Activated CD4-positive, alpha-beta T cell treated with anti-CD3 and anti-CD28 coated beads, Interleukin-2, Interleukin-4, amounts not matched to agents 100 ng/mL and 50 ng/mL, durations not matched to agents 16 hours and 8 hours (primary cell): ENCODE measurements around the gene ANKRD65.
"Not testable (repeated sequence)": the region's sequence is repeated elsewhere in the genome, so short reads cannot be mapped to it uniquely, and the experiment has no call there.

ENCODE experiments used
- DNase-seq: peaks from one replicate; pipeline ENCODE4 v3.0.0-alpha.2; 2020; ENCODE audit warnings: low spot score

ANKRD65 gene

DNA sequence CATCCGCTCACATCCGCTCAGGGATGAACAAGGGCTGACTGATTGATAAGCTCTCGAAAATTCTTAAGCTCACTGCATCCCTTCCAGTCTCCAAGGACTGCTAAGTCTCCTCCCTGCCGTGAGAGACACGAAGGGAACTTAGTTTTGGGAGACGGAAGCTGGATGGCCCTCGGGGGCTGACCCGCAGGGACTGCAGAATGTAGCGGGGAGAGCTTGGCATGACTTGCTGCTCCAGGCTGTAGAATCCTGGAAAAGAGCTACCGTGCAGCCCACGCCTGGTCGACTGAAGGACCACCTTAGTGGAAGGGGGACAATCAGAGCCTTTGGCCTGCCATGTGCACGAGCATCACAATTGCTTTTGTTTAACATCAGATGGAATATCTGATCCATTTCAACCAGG, 5.3 kb downstream of the ANKRD65 start:
- DNase-seq, result no peak

DNA sequence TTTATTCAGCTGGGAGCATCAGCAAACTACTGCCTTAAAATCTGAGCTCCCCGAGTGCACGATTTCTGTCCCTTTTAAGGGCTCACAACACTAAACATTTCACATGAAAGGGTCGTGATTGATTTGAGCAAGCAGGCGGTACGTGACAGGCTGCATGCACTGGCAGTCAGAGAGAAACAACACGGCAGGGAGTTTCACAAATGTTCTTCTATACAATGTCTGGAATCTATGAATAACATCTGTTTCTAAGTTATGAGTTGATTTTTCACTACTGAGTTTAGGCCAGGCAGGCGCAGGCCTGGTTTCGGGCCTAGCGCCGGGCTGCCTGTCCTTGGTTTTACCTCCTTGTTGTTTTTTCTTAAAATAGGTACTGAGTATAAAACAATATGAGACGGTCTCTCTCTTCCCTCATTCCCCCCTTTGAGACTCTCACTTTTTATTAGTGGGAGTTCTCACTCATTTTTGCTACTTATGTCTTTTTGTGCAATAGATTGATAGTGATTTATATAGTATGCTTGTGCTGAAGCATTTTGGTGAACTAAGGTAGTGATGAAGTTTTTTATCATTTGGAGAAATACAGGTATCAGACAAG, 8.7 kb downstream of the ANKRD65 start:
- not testable (repeated sequence) for DNase-seq

DNA sequence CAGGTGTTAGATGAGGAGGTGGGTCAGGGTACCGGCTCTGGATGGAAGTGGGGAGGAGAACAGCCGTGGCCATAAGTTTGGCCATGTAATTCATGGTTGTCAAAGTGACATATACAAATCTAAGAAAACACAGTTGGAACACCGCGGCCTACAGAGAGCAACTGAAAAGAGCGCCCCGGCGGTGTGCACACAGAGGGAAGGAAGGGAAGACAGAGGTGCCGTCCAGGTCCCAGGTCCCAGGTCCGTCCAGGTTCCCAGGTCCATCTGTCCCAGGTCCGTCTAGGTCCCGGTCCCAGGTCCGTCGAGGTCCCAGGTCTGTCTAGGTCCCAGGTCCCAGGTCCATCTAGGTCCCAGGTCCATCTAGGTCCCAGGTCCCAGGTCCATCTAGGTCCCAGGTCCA, 9.4 kb downstream of the ANKRD65 start:
- no peak for DNase-seq

DNA sequence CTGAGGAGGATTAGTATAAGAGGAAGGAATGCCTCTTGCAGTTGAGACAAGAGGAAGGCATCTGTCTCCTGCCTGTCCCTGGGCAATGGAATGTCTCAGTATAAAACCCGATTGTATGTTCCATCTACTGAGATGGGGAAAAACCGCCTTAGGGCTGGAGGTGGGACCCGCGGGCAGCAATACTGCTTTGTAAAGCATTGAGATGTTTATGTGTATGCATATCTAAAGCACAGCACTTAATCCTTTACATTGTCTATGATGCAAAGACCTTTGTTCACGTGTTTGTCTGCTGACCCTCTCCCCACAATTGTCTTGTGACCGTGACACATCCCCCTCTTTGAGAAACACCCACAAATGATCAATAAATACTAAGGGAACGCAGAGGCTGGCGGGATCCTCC, 10.8 kb downstream of the ANKRD65 start:
- not testable (repeated sequence) for DNase-seq

DNA sequence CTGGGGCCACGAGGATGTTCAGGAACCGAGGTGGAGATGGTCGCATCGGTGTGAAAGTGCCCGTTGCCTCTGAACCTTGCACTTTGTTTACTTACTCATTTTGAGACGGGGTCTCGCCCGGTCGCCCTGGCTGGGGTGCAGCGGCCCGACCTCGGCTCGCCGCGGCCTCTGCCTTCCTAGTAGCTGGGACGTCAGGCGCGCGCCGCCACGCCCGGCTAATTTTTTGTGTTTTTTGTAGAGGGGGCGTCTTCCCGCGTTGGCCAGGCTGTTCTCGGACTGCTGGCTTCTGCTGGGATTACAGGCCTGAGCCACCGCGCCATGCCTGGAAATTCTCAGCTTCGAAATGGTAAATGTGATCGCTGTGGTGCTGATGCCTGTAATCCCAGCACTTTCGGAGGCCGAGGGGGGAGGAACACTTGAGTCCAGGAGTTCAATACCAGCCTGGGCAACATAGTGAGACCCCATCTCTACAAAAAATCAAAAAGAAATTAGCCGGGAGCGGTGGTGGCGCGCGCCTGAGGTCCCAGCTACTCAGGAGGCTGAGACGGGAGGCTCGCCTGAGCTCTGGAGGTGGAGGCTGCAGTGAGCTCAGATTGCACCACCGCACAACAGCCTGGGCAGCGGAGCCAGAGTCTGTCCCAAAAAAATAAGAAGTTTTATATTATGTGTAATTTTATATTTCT, 13.3 kb downstream of the ANKRD65 start:
- no peak for DNase-seq

DNA sequence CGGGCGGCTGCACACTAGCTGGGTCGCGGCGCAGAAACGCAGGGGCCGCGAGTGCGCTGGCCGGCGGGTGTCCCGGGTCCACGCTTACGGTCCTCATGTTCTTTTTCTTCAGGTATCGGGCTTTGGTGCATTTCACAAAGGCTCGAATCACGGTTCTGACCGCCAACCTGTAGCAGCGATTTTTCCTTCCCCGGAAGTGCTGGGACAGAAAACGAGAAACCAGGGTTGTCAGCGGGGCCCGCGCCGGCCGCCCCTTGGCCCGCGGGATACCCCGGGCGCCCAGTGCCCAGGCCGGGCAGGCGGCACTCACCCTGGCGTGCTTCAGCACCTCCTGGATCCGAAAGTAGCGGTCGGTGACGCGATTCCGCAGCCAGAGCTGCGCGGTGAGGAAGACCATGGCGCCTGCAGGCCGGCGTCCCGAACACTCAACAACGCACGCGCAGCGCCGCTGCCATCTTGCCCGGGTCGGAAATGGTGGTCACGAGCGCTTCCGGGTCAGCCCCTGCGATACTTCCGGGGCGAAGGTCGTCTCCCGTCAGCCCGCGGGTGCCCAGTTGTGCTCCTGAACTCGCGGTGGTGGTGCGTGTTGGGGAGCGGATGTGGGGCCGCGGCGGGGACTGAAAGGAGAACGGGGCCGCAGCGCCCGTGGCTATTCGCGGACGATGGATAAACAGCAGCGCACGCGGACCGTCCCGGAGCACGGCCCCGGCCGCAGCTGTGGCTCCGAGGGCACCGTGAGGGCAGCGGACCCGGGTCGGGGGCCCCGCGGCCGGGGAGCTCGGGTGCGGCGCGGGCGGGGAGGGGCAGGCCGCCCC, 14.0 kb downstream of the ANKRD65 start, which contains the start of gene MRPL20:
MRPL20 (minus strand) TSS at position 473 of the 815 bp plus-strand sequence; CDS start at position 397, 76 bp downstream.
- peak; percentile 97 for DNase-seq

DNA sequence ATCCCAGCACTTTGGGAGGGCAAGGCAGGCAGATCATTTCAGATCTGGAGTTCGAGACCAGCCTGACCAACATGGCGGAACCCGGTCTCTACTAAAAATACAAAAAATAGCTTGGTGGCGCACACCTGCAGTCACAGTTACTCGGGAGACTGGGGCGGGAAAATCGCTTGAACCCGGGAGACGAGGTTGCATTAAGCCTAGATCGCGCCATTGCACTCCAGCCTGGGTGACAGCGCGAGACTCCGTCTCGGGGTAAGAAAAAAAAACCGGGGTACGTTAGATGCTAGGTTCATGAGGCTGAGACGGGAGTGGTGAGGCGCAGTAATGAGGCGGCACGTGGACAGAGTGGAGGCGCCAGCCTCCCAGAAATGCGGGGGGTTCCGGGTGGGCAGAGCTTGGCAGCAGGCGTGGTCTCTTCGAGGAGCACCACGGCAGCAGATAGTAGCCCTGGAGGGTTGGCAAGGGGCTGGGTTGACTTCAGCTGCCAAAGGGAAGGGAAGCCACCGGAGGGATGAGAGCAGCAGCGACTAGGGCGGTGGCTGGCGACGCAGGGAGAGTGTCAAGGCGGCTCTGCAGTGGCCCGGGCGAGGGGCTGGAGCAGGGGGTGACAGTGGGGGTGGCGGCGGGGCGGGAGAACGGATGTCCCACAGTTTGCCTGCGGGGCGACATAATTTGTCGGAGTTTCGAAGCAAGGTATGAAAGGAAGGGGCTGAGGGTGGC, 14.8 kb downstream of the ANKRD65 start:
- DNase-seq, result no peak

DNA sequence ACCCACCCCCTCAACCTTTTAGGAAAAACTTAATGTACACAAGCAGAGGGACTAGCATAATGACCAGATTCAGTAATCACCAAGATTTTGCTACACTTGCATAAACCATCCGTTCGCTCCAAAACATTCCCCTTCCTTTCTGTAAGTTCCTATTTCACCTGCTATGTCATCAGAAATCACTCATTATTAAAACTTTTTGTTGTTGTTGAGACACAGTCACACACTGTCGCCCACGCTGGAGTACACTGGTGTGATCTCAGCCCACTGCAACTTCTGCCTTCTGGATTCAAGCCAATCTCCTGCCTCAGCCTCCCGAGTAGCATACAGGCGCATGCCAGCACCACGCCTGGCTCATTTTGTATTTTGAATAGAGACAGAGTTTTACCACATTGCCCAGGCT, 17.4 kb downstream of the ANKRD65 start:
- no peak for DNase-seq

DNA sequence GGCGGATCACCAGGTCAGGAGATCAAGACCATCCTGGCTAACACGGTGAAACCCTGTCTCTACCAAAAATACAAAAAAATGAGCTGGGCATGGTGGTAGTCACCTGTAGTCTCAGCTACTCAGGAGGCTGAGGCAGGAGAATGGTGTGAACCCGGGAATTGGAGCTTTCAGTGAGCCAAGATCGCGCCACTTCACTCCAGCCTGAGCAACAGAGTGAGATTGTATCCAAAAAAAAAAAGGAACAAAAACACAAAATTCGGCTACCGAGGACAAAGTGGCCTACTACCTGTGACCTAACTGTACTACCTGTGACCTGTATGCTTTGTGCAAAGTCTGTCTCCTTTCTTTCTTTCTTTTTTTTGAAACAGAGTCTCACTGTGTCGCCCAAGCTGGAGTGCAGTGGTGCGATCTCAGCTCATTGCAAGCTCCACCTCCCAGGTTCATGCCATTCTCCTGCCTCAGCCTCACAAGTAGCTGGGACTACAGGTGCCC, 18.1 kb downstream of the ANKRD65 start:
- not testable (repeated sequence) for DNase-seq

DNA sequence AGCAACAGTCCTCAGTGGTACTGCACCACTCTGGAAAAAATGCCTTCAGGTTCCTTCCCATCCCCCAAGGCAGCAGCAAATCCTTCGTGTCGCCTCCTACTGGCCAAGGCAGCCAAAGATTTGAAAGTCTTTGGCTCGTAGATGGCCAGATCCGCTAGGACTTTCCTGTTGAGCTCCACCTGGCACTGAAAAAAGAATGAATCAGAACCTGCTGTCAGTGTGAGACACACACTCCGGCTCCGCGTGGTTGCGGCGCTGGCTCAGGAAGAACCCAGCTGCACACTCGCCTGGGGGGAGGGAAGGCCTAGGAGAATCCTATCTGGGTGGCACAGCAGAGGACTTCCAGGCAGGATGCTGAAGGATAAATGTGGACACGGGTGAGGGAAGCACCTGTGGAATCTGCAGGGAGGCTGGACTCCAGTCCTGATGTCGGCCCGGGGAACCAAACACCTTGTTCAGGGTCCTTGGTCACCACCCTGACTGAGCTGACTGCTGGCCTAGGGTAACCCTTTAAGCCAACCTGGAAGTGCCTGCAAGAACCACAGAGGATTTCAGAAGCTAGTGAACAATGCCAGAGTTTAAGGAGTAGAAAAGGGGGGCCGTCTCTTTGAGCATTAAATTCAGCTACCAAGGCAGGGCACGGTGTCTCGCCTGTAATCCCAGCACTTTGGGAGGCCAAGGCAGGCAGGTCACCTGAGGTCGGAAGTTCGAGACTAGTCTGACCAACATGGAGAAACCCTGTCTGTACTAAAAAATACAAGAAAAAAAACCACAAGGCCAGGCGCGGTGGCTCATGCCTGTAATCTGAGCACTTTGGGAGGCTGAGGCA, 18.8 kb downstream of the ANKRD65 start:
- peak; percentile 56 for DNase-seq

DNA sequence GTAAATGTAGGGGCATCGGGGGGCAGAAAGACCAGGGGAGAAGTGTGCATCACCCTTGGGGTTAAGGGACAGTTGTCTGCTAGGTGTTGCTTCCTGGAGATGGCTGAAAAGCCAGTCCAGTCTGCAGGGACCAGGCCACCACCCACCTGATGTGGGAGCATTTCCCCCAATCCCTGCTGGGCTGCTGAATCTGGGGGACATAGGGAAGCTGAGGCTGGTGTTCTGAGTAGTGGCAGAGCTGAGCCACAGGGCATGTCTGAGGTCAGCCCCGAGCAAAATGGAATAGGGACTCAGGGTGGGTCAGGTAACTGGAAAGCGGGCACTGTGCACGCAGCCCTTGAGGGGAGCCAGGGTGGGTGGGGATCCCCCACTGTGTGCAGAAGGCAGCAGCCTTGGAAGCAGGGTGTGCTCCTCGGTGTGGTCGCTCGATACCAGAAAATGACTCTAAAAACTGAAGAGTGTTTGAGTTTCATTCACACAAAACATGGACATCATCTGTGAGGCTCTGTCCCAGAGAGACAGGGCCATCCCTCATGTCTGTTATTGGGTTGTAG, 19.5 kb downstream of the ANKRD65 start:
- DNase-seq, result no peak

DNA sequence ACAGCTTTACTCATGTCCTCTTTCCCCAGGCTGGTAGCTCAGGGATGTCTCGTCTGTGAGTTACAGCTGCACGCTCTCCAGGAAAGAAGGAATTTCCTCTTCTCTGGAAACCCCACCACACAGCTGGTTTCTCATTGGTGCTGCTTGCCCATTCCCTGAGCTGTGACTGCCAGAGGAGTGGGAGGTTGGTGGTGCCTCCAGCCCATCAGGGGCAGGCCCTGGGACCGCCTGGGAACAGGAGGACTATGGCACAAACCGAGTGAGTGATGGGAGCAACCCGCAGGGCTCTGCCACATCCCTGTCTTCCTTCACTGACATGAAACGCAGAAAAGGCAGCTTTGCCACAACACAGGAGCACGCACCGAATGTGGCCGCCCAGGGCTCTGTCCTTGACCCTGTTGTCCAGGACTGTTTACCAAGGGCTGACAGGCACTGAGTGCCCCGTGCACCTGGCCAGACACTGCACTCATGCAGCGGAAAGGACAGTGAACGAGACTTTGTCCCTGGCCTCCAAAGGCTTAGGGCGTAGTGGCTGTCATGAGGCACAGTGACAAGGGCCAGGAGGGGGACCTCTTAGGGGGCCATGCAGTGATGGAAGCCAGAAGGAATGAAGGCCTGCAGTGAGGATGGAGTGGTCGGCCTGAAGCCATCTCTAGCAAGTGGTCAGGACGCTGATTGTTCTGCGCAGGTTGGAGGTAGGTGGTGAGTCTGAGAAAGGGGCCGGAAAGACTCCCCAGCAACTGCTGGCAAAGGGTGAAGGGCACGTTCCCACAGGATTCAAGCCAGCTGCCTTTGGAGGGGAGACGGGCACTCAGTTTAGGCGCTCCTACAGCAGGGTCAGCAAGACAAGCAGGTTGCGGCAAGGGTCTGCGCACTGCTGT, 20.3 kb downstream of the ANKRD65 start:
- no peak for DNase-seq

DNA sequence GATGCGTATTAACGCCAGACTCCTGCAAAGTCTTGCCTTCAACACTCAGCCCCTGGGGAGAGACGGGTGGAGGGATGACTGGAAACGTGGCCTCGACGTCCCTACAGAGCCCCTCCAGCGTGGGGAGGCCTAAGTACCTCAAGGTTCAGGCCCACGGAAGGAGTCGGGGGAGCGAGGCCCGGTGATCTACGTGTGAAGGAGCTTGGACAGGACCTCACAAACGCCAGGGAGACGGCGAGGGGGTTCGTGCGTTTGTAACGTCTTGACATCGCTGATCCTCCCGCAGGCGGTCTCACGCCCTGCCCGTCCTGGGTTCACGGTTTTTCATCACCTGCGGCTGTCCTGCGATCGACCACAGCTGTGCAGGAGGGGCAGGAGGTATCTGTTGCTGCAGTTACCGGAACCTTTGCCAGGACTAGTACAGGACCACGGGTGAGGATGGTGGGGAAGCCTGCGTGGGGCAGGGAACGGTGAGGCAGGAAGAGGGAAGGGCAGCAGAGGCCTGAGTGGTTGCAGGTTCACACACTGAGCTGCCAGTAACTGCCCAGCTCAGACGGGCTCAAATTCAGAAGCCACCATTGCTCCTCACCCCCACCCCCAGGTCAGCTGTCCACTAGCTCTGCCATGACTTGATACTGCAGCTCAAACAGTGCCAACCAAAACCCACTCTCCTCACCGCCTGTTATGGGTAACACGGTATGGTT, 21.1 kb downstream of the ANKRD65 start:
- DNase-seq, result no peak

DNA sequence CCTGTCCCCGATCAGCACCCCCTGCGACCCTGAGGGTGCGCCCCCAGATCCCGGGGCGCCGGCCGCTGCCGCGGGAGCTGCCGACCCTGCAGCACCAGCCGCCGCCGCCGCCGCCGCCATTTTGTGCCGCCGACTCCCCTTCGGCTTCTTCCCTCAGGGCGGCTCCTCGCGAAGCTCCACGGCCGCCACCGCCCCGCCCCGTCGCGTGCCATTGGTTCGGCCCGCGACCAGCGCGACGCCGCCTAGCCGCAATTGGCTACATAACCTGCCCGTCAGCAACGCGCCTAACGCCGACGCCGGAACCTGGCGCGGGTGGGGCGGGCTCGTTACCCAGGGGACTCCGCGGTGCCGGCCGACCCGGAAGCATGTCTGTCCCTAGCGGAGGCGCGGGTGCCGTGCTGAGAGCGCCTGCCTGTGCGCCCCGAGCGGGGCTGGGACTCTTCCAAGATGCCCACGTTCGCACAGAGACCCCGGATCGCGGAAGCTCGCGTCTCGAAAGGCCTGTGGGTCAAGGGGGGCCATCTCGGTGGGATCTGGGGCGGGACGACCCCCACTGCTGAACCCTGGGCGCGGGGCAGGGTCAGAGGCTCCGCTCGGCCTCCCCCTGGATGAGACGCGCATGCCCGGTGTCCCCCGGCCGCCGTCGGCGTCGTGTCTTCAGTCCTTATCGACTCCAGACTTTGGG, 21.7 kb downstream of the ANKRD65 start, which contains the start of gene CCNL2:
CCNL2 (minus strand) TSS at position 149 of the 685 bp plus-strand sequence; CDS start at position 120, 29 bp downstream.
- DNase-seq, result peak; percentile 99

DNA sequence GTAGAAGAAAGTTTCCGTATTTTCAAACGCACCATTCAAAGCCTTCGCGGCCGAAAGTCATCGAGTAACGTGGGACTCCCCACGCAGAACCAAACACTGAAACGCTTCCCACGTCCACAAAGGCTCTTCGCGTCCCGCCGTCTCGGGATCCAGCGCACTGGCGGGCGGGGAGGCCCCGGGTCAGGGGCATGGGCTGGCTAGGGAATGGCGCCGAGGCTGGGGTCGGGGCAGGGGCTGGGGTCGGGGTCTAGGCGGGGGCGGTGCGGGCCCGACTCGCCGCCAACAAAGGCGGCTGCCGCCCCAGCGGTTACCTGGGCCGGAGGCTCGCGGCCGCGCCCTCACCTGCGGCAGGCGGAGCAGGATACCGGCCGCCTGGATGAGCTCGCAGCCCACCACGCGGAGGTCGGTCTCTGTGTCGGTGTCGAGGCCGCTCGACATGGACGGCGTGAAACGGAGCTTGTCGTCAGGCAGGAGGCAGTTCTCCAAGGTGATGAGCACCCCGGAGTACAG, 22.3 kb downstream of the ANKRD65 start:
- no peak for DNase-seq

DNA sequence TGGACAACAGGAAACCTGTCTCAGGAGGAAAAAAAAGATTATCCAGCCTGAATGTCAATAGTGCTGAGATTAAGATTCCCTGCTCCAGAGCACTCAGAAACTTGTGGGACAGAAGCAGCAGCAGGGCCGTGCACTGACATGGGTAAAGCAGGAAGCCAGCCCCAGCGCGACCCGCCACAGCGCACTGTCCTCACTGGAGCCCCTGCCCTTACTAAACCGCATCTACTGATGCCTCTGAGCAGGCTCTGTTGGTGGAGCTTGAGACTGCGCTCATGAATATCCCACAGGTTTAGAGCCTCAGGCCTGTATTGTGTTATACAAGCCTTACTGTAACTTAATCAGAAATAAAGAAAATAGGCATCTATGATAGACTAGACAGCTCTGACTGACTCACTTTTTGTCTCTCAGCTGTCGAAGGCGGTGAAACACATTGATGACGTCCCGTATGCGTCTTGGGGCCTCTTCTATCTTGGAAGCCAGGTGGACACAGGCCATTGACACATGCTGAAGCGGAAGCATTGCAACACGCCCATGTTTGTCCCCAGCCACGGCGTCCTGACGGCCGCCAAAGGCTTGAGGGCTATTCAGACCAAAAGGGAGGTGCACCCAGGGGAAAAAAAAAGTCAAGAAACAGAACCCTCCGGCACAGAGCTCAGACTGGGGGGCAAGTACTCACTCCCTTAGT, 23.1 kb downstream of the ANKRD65 start:
- DNase-seq, result no peak

DNA sequence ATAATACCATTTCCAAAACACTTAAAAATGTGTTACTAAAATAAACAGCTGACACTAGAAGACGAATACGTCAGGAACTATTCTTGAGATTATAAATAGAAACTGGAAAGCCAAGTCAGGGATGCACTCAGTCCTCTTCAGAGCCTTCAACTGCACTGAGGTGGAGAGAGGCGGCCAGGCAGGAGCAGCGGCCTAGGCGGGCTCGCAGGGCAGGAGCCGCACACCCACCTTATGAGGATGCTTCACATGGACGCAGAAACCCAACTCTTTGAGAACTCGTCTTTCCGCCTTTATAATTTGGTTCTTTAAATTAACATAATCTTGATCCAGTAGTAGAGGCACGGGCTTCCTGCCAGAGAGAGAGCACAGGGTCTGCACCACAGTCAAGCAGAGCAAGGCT, 25.9 kb downstream of the ANKRD65 start:
- no peak for DNase-seq

DNA sequence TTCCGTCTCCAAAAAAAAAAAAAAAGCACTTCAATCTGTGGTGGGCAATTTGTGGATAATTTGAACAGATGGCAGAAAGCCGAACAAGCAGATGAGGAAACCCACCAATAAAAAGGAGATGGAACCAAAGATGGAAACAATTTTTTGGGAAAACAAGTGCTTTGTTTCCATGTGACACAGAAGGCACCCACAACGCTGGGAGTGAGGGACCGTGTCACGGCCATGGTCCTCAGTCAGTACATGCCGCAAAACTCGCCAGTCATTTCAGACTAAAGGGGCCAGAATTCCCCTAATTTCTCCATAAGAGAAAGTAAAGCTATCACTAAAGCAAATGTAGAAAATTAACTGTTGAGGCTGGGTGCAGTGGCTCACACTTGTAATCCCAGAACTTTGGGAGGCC, 27.0 kb downstream of the ANKRD65 start:
- no peak for DNase-seq
